GM18517 (cell line): ENCODE measurements around the gene FAM81A.
"Not testable (repeated sequence)": the region's sequence is repeated elsewhere in the genome, so short reads cannot be mapped to it uniquely, and the experiment has no call there.

ENCODE experiments used
- ATAC-seq: cut with Tn5 transposase; IDR thresholded peaks from one replicate; pipeline ENCODE4 v1.9.1; 2021; ENCODE audit warnings: mild to moderate bottlenecking, moderate library complexity; ENCODE audit not compliant: unreplicated experiment

FAM81A gene

DNA sequence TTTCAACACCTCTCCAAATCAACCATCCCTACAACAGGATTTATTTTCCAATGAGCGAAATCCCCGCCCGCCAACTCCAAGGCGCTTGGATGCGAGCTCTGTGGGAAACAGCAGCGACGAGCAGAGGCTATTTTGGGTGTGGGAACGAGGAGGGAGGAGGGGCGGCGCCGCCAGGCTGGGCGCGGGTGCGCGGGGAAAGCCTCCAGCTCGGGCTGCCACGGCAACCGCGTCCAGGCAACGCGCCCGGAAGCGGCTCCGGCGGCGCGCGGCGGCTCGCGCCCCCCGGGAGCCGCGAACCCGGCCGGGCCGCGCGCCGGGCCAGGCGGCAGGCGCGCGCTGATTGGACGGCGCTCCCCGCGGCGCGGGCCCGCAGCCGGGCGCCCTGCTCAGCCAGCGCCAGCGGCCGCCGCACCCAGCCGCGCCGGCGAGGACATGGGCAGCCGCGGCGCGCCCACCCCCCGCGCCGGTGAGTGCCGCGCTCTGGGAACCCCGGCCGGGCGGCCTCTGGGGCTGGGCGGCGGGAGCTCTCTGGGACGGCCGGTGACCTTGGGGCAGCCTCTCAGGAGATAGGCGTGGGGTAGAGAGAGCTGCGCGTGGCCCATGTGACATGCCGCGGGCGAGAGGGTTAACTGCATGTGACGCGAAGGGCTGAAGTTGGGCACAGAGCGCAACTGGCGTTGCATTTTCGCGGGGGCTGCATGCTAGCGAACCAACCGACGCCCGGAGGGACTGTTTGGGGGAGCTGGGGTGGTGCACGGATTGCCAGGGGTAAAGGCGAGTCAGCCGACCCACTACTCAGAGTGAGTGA is at the start of gene FAM81A:
Gene FAM81A (plus strand): TSS at position 370 of the 808 bp plus-strand sequence. CDS start 20,441 bp downstream, outside the sequence.
- ATAC-seq, result peak; percentile 66

- ATAC-seq, result no peak
Measured at GRCh38 chr15:59388670-59389069, 49.3 kb upstream of the FAM81A start.

GRCh38 chr15:59392299-59392698 is 45.7 kb upstream of the FAM81A start:
- no peak for ATAC-seq

DNA sequence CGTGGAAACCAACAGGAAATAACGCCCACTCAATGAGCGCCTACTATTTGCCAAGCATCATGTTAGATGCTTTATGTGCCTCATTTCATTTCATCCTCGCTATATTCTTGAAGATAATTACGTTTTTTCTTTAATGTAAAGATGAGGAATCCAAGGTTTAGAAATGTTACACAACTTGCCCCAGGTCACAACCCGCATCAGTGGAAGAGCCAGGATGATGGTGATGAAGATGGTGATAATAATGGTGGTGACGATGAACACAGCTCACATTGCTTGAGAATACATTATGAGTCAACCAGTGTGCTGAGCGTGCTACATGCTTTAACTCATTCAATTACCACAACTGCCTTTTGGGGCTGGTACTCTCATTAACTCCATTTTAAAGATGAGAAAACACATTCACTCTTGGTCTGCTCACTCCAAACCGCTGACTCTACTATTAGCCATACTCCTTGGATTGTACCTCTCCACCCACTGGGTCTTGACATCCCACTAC is 43.8 kb upstream of the FAM81A start:
- no peak for ATAC-seq

DNA sequence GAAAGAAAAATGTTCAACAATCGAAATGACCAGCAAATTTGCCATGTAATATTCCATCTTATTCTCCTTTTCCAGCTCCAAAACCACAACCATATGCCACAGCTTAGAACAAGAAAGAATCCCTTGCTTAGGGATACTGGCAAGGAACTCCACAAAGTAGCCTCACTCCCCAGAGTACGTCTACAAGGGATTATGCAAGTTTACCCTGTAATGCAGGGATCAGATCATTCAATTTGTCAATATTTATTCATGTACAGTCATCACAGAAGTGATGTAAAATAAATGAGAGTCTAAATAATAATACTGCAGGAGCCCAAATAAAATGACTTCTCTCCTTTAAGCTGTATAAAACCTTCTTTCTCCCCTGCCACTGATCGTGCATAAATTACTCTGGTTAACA is 41.8 kb upstream of the FAM81A start:
- no peak for ATAC-seq

DNA sequence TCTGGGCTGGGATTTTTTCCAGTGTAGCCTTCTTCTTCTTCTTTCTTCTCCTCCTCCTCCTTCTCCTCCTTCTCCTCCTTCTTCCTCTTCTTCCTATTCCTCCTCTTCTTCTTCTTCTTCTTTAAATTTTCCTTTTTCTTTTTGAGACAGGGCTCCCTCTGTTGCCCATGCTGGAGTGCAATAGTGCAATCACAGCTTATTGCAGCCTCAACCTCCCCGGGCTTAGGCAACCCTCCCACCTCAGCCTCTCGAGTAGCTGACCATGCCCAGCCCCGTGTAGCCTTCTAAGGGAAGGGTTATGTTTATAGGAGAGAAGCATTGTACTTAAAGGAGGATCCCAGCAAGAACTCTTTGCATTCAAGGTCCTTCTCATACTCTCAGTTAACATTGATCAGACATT is 41.3 kb upstream of the FAM81A start:
- no peak for ATAC-seq

- ATAC-seq, result no peak
Measured at GRCh38 chr15:59398220-59398619, 39.8 kb upstream of the FAM81A start.

- peak; percentile 84 for ATAC-seq
Measured at GRCh38 chr15:59399465-59400102, 38.4 kb upstream of the FAM81A start.

GRCh38 chr15:59400103-59400813 is 37.7 kb upstream of the FAM81A start:
- ATAC-seq, result no peak

GRCh38 chr15:59401051-59401823 is 36.7 kb upstream of the FAM81A start:
- not testable (repeated sequence) for ATAC-seq

DNA sequence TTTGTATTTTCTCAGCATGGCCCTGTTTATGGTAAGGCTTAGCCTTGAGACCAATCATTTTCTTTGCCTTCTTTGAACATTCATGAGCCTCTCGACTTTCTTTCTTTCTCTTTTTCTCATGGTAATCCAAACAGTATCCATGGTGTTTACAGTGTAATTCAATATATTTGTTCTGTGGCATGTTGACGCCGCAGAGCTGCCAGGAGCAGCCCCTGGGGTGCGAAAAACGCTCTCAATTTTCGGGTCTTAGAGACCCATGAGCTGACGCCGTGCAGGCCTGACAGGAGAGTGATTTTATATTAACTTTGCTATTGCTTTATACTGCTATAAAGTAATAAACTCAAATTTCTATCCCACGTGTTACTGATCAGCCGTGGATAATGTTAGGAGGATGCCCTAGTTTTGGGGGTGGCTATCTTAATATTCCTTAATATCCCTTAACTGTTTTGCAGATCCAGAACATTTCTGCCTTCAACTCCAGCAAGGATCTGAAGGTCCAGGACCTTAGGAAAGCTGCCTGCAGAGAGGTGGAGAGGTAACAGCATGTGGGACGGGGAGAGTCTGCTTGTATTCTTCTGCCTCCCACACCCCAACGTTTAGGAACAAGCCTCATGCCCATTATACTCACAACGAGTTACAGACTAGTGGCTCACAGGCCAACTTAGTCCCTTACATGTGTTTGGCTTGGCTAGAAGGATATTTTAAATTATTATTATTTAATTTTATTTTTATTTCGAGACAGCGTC is 36.0 kb upstream of the FAM81A start:
- no peak for ATAC-seq

DNA sequence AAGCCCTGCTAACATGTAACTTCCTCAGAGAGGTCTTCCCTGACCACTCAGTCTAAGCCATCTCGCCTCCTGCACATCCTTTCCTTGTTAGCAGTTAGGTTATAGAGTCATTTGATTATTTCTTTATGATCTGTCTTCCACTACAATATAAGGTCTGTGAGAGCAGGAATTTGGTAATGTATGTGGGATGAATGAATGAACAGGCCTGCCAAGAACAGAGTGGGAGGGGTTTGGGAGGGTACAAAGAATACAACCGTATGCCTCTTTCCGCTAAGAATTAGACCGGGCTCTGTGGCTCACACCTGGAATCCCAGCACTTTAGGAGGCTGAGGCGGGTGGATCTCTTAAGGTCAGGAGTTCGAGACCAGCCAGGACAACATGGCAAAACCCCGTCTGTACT is 32.9 kb upstream of the FAM81A start:
- ATAC-seq, result no peak

DNA sequence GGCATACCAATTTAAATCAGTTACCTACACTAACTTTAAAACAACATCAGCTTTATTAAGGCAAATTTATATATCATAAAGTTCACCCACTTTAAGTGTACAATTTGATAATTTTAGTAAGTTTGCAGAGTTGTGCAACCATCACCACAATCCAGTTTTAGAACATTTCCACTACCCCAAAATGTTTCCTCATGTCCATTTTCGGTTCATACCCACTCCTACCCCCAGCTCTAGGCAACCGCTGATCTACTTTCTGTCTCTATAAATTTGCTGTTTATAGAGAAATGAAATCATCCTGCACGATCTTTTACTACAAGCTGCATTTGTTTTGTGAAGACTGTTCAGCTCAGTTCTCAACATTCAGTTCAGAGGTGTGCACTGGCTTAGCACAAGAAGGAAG is 31.5 kb upstream of the FAM81A start:
- ATAC-seq, result no peak

DNA sequence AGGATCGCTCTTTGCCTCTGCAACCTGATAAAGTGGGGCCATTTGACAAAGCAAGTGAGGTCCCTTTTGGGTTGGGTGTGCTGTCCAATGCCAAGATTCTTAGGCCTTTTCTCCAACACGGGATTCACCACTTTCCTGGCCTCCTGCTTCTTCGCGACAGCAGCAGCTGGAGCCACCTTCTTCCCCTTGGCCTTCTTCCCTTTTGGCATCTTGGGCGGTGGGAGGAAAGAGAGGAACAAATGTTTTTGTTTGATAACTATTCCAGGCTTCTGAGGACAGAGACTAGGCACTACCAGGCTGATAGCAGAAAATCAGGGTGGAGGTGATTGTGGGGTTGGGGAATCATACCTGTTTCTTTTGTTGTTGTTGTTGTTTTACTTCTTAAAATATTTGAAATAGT is 30.0 kb upstream of the FAM81A start:
- ATAC-seq, result no peak

- ATAC-seq, result no peak
Measured at GRCh38 chr15:59410391-59410896, 27.5 kb upstream of the FAM81A start.

DNA sequence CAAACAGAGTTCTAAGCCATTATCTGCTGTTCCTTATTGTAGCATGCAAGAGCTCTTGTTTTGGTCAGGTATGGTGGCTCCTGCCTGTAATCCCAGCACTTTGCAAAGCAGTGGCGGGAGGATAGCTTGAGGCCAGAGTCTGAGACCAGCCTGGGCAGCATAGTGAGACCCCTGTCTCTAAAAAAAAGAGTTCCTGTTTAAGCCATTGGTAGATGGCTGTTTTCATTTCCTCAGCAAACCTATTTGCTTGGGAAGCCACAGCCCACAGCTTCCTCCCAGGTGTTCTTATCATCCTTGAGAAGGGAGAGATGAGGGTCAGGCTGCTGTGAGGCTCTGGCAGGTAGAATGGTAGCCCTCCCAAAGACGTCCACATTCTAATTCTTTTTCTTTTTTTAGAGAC is 24.4 kb upstream of the FAM81A start:
- no peak for ATAC-seq

- ATAC-seq, result no peak
Measured at GRCh38 chr15:59416816-59417215, 21.2 kb upstream of the FAM81A start.

DNA sequence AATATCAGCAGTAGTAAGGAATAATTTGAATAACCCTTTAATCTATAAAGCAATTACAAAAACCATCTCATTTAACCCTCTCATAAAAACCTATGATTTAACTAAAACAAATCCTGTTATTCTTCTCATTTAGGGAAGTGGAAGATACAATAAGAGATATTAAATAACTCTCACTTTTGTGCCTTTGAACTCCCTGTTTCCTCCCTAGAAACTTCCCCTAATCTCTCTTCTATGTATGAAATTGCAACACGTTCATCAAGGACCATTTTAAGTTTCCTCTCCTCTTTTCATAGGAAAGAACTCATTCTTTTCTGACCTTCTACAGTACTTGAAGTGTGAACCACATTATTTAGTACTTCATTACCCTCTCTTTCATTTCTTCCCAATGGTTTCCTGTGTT is 18.8 kb upstream of the FAM81A start:
- ATAC-seq, result no peak

- no peak for ATAC-seq
Measured at GRCh38 chr15:59420108-59420507, 17.9 kb upstream of the FAM81A start.
